ENCODE measurements around the gene NSUN5.

DNA sequence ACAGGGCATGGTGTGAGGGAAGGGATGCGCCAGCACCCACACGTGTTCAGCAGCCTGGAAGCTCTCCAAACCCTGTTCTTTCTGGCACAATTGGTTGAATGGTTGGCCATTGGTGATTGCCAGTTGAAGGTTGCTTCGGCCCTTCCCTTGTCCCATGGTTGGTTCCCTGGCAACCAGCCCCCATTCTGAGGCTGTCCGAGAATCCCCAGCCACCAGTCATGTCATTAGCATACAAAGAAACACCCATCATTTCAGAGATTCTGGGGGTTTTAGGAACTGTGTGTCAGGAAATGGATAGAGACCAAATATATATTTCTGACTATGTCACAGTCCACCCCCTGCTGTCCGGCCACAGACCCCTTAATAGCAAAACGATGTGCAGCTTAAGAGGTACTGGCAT, 41.1 kb upstream of the NSUN5 start:
- TF ChIP-seq, protein P1, sequence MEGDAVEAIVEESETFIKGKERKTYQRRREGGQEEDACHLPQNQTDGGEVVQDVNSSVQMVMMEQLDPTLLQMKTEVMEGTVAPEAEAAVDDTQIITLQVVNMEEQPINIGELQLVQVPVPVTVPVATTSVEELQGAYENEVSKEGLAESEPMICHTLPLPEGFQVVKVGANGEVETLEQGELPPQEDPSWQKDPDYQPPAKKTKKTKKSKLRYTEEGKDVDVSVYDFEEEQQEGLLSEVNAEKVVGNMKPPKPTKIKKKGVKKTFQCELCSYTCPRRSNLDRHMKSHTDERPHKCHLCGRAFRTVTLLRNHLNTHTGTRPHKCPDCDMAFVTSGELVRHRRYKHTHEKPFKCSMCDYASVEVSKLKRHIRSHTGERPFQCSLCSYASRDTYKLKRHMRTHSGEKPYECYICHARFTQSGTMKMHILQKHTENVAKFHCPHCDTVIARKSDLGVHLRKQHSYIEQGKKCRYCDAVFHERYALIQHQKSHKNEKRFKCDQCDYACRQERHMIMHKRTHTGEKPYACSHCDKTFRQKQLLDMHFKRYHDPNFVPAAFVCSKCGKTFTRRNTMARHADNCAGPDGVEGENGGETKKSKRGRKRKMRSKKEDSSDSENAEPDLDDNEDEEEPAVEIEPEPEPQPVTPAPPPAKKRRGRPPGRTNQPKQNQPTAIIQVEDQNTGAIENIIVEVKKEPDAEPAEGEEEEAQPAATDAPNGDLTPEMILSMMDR (IDR thresholded peaks at IDR 0.05): no peak
- no peak for TF ChIP-seq POLR2A (IDR thresholded peaks at IDR 0.05)

All from lower leg skin (tissue), 3 donors.